Transverse colon (tissue), 4 donors: ENCODE data around the gene PPIH.

Experiments used
- CTCF ChIP-seq, 5 experiments: fragments of 200-600 bp in 3 of 5; fragments of 450-650 bp in 2 of 5; sonication (generic) in 3 of 5; IDR thresholded peaks; 1 replicate in 2 of 5; 2 replicates in 3 of 5; pipeline ENCODE4 v1.5.1; 2016 to 2017; ENCODE audit warnings: antibody characterized with exemption in 5 of 5, inconsistent platforms in 3 of 5, mild to moderate bottlenecking in 2 of 5, moderate library complexity in 1 of 5
- EP300 ChIP-seq: sonication (generic); formaldehyde crosslinking; IDR thresholded peaks from one replicate; pipeline ENCODE4 v1.6.1; 2017; ENCODE audit warnings: antibody characterized with exemption, low read depth
- POLR2A ChIP-seq: fragments of 450-650 bp; IDR thresholded peaks from one replicate; pipeline ENCODE4 v1.6.1; 2016; ENCODE audit warnings: antibody characterized with exemption, mild to moderate bottlenecking, moderate library complexity
- POLR2AphosphoS5 ChIP-seq, 3 donors: sonication (generic); formaldehyde crosslinking; IDR thresholded peaks; one replicate each; pipeline ENCODE4 v1.6.1; 2016; ENCODE audit warnings: antibody characterized with exemption in 3 of 3

DNA sequence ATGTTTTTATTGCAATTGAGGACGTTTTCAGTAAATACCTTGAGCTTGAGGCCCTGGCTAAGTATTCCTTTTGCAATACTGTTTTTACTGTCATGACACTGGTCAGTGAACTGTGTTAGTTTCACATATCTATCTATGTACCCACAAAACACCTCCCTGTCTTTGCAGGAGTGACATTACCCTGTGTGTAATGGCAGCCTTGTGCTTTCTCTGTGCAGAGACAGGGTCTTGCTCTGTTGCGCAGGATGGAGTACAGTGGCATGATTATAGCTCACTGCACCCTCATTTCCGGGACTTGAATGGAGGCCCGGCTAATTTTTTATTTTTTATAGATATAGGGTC, 32.9 kb downstream of the PPIH start:
- no peak for TF ChIP-seq CTCF (IDR thresholded peaks at IDR 0.05)
- no peak for TF ChIP-seq POLR2A
- TF ChIP-seq EP300, result no peak
- TF ChIP-seq POLR2AphosphoS5 (IDR thresholded peaks at IDR 0.05), result no peak
